CD4-positive, CD25-positive, alpha-beta regulatory T cell (primary cell): Measurements from ENCODE around the gene RNU6-9. TPM values are rescaled to one million over a fixed set of nuclear protein-coding genes. Genes with fewer than 3 reads are reported as not detected.

Experiments
- ATAC-seq, 2 donors: fragments of 150-1000 bp; cut with Tn5 transposase; one replicate each; pipeline ENCODE4 v1.10.0; 2021; ENCODE audit warnings: low read depth in 2 of 2, moderate number of reproducible peaks in 2 of 2, moderate library complexity in 1 of 2
- DNase-seq, 3 donors: peaks; one replicate each; pipeline versions ENCODE4 v3.0.0 to v3.0.0-alpha.2; 2012 to 2022; ENCODE audit warnings: mixed read lengths in 1 of 3
- H3K27ac ChIP-seq: one replicate; pipeline ENCODE4 v1.7.0; 2013; ENCODE audit warnings: mild to moderate bottlenecking, low read length; ENCODE audit not compliant: insufficient read depth, poor library complexity, severe bottlenecking
- H3K27me3 ChIP-seq: one replicate; pipeline ENCODE4 v1.7.0; 2013; ENCODE audit warnings: low read length; ENCODE audit not compliant: control insufficient read depth, insufficient read depth
- H3K36me3 ChIP-seq: one replicate; pipeline ENCODE4 v1.7.0; 2013; ENCODE audit warnings: mild to moderate bottlenecking, low read length, moderate library complexity; ENCODE audit not compliant: control insufficient read depth, insufficient read depth
- H3K4me1 ChIP-seq: 2 replicates; pipeline ENCODE4 v1.7.0; 2013; ENCODE audit warnings: mild to moderate bottlenecking, low read length; ENCODE audit not compliant: insufficient read depth, control insufficient read depth, poor library complexity, severe bottlenecking
- H3K4me3 ChIP-seq: one replicate; pipeline ENCODE4 v1.7.0; 2013; ENCODE audit warnings: low read depth, mild to moderate bottlenecking, low read length, moderate library complexity
- H3K9me3 ChIP-seq, 2 experiments: 1 replicate in 1 of 2; 2 replicates in 1 of 2; pipeline ENCODE4 v1.7.0; 2013; ENCODE audit warnings: low read length in 2 of 2, mild to moderate bottlenecking in 1 of 2, moderate library complexity in 1 of 2; ENCODE audit not compliant: control insufficient read depth in 2 of 2
- H3K27ac Mint-ChIP-seq, 3 donors: one replicate each; pipeline ENCODE4 v1.8.0; 2020 to 2022; ENCODE audit warnings: mild to moderate bottlenecking in 3 of 3, mixed read lengths in 3 of 3, moderate library complexity in 2 of 3
- H3K27me3 Mint-ChIP-seq: one replicate; pipeline ENCODE4 v1.8.0; 2022; ENCODE audit warnings: mild to moderate bottlenecking, mixed read lengths
- H3K36me3 Mint-ChIP-seq: one replicate; pipeline ENCODE4 v1.8.0; 2020; ENCODE audit warnings: mixed read lengths
- H3K4me1 Mint-ChIP-seq, 4 donors: one replicate each; pipeline ENCODE4 v1.8.0; 2020 to 2022; ENCODE audit warnings: mixed read lengths in 4 of 4, mild to moderate bottlenecking in 1 of 4
- H3K4me3 Mint-ChIP-seq, 4 donors: one replicate each; pipeline ENCODE4 v1.8.0; 2020 to 2022; ENCODE audit warnings: mild to moderate bottlenecking in 4 of 4, mixed read lengths in 4 of 4, moderate library complexity in 3 of 4
- H3K9me3 Mint-ChIP-seq, 7 donors: one replicate each; pipeline ENCODE4 v1.8.0; 2020 to 2022; ENCODE audit warnings: mixed read lengths in 7 of 7, mild to moderate bottlenecking in 3 of 7, moderate library complexity in 2 of 7
- polyA plus RNA-seq, 4 donors: library from polyadenylated mRNA; unstranded; fragments of 300-500 nt; fragmentation: Illumina TruSeq; gene quantifications; one replicate each; pipeline ENCODE4 v1.2.3, GENCODE V29; 2021
- total RNA-seq: library from RNA; stranded (reverse); gene quantifications from one replicate; pipeline ENCODE4 v1.2.3, GENCODE V29; 2022

Gene RNU6-9
- total and polyA plus RNA-seq, 5 donors from 2014 or later = not detected

GRCh38 chr19:863315-863620 is 30.0 kb upstream of the RNU6-9 start:
- peaks cover 25% of the 10 kb centered on the region for H3K27me3 Mint-ChIP-seq
- no peak for DNase-seq
- ATAC-seq = no peak
- Histone ChIP-seq H3K27ac (no peak overlapping the region), H3K9me3 (no peaks in the 10 kb centered on the region), H3K4me3 (no peak overlapping the region), H3K4me1 (peaks cover 30% of the 10 kb centered on the region), H3K36me3 (no peaks in the 10 kb centered on the region), H3K27me3 (peaks cover 4% of the 10 kb centered on the region)
- H3K4me3 Mint-ChIP-seq = peak overlapping the region; percentile 78 to 93 (median 82)
- peak overlapping the region in 2 of 3 donors; percentile 72 to 89 for H3K27ac Mint-ChIP-seq
- H3K9me3 Mint-ChIP-seq = peaks cover 0 to 1% (median 0%) of the 10 kb centered on the region in 7 donors
- H3K4me1 Mint-ChIP-seq = peaks cover 3 to 28% (median 9%) of the 10 kb centered on the region in 4 donors
- H3K36me3 Mint-ChIP-seq = peaks cover 5% of the 10 kb centered on the region

DNA sequence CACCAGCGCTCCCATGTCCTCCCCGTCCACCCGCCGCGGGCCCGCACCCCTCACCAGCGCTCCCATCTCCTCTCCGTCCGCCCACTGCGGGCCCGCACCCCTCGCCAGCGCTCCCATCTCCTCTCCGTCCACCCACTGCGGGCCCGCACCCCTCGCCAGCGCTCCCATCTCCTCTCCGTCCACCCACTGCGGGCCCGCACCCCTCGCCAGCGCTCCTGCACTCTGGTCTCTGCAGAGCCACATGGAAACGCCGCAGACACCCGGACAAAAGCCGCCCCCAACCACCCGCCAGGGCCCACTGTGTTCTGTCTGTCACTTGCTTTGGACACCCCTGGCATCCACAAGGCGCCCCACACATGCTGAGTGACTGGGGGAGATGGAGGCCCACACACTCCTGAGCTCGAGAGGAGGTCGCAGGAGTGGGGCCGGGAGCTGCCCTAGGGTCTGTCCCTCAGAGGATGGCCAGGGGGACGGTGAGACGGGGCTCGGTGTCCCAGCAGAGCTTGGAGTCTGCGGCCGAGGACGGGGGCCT is 26.4 kb upstream of the RNU6-9 start:
- no peak overlapping the region for H3K27ac ChIP-seq
- Mint-ChIP-seq H3K4me1 (peaks cover 4 to 33% (median 12%) of the 10 kb centered on the region in 4 donors), H3K27ac (no peak overlapping the region), H3K36me3 (peaks cover 11% of the 10 kb centered on the region), H3K9me3 (peaks cover 0 to 1% (median 0%) of the 10 kb centered on the region in 7 donors), H3K4me3 (no peak overlapping the region), H3K27me3 (peaks cover 11% of the 10 kb centered on the region)
- H3K27me3 ChIP-seq = no peaks in the 10 kb centered on the region
- ATAC-seq (no peak), DNase-seq (no peak)
- peaks cover 20% of the 10 kb centered on the region for H3K4me1 ChIP-seq
- H3K9me3 ChIP-seq = no peaks in the 10 kb centered on the region
- no peak overlapping the region for H3K4me3 ChIP-seq
- peaks cover 10% of the 10 kb centered on the region for H3K36me3 ChIP-seq

DNA sequence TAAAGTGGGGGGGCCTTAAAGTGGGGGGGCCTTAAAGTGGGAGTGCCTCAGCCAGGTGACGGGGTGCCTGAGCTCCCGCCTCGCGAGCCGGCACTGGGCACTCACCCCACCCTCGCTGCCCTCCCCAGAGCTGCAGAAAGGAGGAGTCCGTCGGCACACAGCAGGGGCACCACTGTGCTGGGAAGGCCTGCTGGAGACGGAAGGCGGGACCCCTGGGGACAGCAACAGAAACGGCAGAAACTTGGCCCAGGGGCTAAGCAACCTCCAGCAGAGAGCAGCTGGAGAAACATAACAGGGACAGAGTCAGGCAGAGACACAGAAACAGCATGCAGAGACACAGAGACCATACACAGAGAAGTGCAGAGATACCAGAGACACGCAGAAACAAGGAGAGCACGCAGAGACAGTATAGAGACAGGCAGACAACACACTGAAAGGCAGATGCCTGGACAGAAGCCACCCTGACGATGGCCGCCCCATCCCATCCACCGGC is 25.9 kb upstream of the RNU6-9 start:
- DNase-seq = no peak
- Mint-ChIP-seq H3K27ac (peak overlapping the region in 2 of 3 donors; percentile 26 to 38), H3K4me1 (peaks cover 4 to 38% (median 12%) of the 10 kb centered on the region in 4 donors), H3K36me3 (peaks cover 11% of the 10 kb centered on the region), H3K9me3 (peaks cover 0 to 1% (median 0%) of the 10 kb centered on the region in 7 donors), H3K27me3 (peaks cover 10% of the 10 kb centered on the region), H3K4me3 (peak overlapping the region in 1 of 4 donors; percentile 54)
- H3K27me3 ChIP-seq = no peaks in the 10 kb centered on the region
- H3K27ac ChIP-seq = no peak overlapping the region
- H3K9me3 ChIP-seq = no peaks in the 10 kb centered on the region
- H3K4me3 ChIP-seq = no peak overlapping the region
- H3K36me3 ChIP-seq = peaks cover 10% of the 10 kb centered on the region
- peaks cover 25% of the 10 kb centered on the region for H3K4me1 ChIP-seq
- ATAC-seq = no peak

DNA sequence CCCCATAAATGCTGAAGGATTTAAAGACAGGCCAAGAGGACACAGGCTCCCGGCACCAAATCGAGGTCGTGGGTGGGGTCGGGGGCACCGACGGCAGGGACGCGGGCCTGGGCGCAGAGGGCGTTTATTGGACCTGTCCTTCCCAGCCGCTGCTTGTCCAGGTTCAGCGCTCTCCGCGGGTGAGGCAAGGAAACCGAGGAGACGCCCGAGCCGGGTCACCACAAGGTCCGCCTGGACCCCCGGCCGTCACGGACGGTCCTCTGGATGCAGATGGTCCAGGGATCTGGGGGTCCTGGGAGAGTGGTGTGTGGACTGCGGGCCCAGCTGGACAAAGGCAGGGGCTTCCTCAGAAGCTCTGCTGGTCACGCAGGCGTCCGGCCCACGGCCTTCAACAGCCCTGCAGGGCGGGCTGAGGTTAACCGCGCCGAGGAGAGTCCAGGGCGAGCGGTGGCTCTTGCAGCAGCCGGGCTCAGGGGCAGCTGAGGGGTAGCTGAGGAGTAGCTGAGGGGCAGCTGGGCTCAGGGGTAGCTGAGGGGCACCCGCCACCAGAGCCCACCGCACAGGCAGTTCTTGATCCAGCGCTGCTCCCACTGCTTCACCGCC is 25.3 kb upstream of the RNU6-9 start:
- ATAC-seq = no peak

DNA sequence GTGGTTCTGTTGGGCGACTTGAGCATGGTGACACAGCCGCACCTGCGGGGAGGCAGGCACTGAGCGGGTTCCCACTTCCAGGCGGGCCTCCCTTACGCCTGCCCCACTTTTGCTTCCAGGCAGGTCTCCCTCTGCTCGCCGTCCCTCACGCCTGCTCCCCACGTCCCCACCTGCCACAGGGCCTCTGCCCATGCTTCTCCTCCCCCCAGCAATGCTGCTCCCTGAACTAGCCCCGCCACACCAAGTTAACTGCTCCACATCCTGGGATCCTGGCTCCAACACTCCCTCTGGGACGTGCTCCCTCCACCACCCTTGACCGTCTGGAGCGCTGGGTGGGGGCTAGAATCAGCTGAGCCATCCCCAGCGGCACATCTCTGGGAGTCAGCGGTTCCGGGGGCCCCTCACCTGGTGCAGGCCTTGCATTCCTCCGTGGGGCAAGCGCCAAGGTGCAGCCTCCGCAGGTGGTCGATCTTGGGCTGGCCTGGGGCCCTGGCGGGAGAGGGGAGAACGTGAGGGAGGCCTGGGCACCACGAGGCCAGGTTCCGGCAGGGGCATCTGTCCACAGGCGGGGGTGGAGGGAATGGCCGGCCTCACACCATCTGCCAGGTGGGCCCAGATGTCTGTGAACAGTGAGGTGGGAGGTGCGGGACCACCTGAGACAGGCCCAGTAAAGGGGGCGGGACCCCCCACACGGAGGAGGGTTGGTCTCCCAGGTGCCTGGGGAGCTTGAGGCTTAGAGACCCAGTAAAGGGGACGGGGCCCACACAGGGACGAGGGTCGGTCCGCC is 24.6 kb upstream of the RNU6-9 start:
- Histone ChIP-seq H3K27me3 (no peaks in the 10 kb centered on the region), H3K4me1 (peaks cover 20% of the 10 kb centered on the region), H3K9me3 (no peaks in the 10 kb centered on the region), H3K36me3 (peaks cover 10% of the 10 kb centered on the region), H3K4me3 (no peak overlapping the region), H3K27ac (no peak overlapping the region)
- Mint-ChIP-seq H3K4me1 (peaks cover 2 to 33% (median 12%) of the 10 kb centered on the region in 4 donors), H3K27ac (peak overlapping the region in 1 of 3 donors; percentile 46), H3K36me3 (peaks cover 11% of the 10 kb centered on the region), H3K27me3 (peaks cover 9% of the 10 kb centered on the region), H3K4me3 (no peak overlapping the region), H3K9me3 (peaks cover 0 to 3% (median 0%) of the 10 kb centered on the region in 7 donors)
- DNase-seq (no peak), ATAC-seq (no peak)

More for the DNA sequence above, 25.3 kb upstream of the RNU6-9 start:
- H3K36me3 Mint-ChIP-seq = peaks cover 11% of the 10 kb centered on the region
- Histone ChIP-seq H3K4me3 (no peak overlapping the region), H3K36me3 (peaks cover 10% of the 10 kb centered on the region), H3K9me3 (no peaks in the 10 kb centered on the region), H3K27me3 (no peaks in the 10 kb centered on the region), H3K4me1 (peaks cover 22% of the 10 kb centered on the region), H3K27ac (no peak overlapping the region)
- no peak for DNase-seq
- peaks cover 2 to 37% (median 14%) of the 10 kb centered on the region in 4 donors for H3K4me1 Mint-ChIP-seq
- H3K9me3 Mint-ChIP-seq = peaks cover 0 to 3% (median 0%) of the 10 kb centered on the region in 7 donors
- H3K27ac Mint-ChIP-seq = peak overlapping the region in 2 of 3 donors; percentile 26 to 38
- peak overlapping the region in 1 of 4 donors; percentile 54 for H3K4me3 Mint-ChIP-seq
- peaks cover 15% of the 10 kb centered on the region for H3K27me3 Mint-ChIP-seq

DNA sequence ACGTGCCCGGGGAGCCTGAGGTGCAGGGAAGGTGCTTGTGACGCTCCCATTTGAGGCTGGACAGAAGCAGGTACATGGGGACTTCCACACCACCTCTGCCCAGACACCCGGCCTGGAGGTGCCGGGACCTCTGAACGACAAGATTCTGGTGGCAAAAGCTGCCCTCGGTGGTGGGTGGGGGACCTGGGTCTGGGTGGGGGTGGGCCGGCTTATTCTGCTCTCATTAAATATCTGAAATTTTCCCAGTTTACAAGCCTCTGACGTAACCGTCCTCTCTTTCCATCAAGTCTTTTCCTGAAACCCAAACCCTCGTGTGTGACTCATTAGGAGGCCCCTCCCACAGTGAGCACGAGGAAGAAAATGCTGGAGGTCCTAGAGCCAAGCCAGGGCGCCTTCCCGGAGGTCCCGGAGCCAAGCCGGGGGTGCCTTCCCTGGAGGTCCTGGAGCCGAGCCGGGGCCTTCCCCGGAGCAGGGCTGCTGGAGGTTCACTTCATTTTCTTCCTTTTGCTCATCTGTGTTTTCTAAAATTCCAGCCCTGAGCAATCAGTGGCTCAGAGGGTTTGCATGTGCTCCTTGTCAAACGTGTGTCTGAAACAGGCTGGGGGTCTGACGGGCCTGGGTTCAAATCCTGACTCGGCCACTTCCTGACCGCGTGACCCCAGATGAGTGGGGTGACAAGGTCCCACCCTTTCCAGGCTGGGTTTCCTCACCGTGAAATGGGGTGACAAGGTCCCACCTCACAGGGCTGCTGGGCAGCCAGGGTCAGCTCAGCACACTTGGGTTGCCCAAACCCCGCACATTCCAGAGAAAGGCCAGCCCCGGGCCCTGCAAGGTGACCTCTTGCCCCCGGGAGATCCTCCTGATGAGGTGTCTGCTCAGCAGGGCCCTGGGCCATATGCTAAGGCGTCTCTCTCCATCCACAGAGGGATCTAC is 23.8 kb upstream of the RNU6-9 start:
- ATAC-seq (no peak), DNase-seq (no peak)
- Histone ChIP-seq H3K9me3 (no peaks in the 10 kb centered on the region), H3K27me3 (no peaks in the 10 kb centered on the region), H3K27ac (no peak overlapping the region), H3K4me1 (peaks cover 14% of the 10 kb centered on the region), H3K36me3 (peaks cover 10% of the 10 kb centered on the region), H3K4me3 (no peak overlapping the region)
- peaks cover 11% of the 10 kb centered on the region for H3K36me3 Mint-ChIP-seq
- peak overlapping the region in 2 of 3 donors; percentile 32 to 87 for H3K27ac Mint-ChIP-seq
- peaks cover 5% of the 10 kb centered on the region for H3K27me3 Mint-ChIP-seq
- H3K4me1 Mint-ChIP-seq = peaks cover 0 to 29% (median 9%) of the 10 kb centered on the region in 4 donors
- peak overlapping the region in 2 of 4 donors; percentile 36 to 75 for H3K4me3 Mint-ChIP-seq
- peaks cover 0 to 3% (median 0%) of the 10 kb centered on the region in 7 donors for H3K9me3 Mint-ChIP-seq

DNA sequence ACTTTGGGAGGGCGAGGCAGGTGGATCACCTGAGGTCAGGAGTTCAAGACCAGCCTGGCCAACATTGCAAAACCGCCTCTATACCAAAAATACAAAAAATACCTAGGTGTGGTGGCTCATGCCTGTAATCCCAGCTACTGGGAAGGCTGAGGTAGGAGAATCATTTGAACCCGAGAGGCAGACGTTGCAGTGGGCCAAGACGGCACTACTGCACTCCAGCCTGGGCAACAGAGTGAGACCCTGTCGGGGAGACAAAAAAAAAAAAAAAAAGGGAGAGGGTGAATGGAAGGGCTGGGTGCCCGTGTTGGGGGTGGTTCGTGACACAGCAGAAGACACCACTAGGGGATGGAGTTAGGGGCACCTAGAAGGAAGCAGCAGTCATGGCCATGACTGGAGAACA is 23.0 kb upstream of the RNU6-9 start:
- H3K27ac ChIP-seq = no peak overlapping the region
- Mint-ChIP-seq H3K4me3 (peak overlapping the region in 2 of 4 donors; percentile 36 to 81), H3K27ac (peak overlapping the region; percentile 32 to 87 (median 87)), H3K27me3 (peaks cover 5% of the 10 kb centered on the region), H3K36me3 (peaks cover 11% of the 10 kb centered on the region), H3K4me1 (peaks cover 0 to 26% (median 6%) of the 10 kb centered on the region in 4 donors), H3K9me3 (peaks cover 0 to 3% (median 0%) of the 10 kb centered on the region in 7 donors)
- DNase-seq = no peak
- peaks cover 14% of the 10 kb centered on the region for H3K4me1 ChIP-seq
- H3K4me3 ChIP-seq = no peak overlapping the region
- no peaks in the 10 kb centered on the region for H3K9me3 ChIP-seq
- ATAC-seq = no peak
- H3K27me3 ChIP-seq = no peaks in the 10 kb centered on the region
- H3K36me3 ChIP-seq = peaks cover 11% of the 10 kb centered on the region
